ENCODE measurements around the gene DET1.
"Not testable (repeated sequence)": the region's sequence is repeated elsewhere in the genome, so short reads cannot be mapped to it uniquely, and the experiment has no call there.

The DET1 gene

GRCh38 chr15:88539441-88539840, 7.0 kb downstream of the DET1 start:
- no peak for DNase-seq

GRCh38 chr15:88538972-88539371, 7.5 kb downstream of the DET1 start:
- DNase-seq: no peak

GRCh38 chr15:88537591-88538317, 8.7 kb downstream of the DET1 start:
- DNase-seq: no peak

- DNase-seq: no peak
These were observed 10.7 kb downstream of the DET1 start for GRCh38 chr15:88535607-88536313.

GRCh38 chr15:88535100-88535499, 11.4 kb downstream of the DET1 start:
- DNase-seq: no peak

GRCh38 chr15:88533376-88533775, 13.1 kb downstream of the DET1 start:
- no peak for DNase-seq

- DNase-seq: no peak
These were observed 17.4 kb downstream of the DET1 start for GRCh38 chr15:88529021-88529630.

GRCh38 chr15:88526247-88526879, 20.1 kb downstream of the DET1 start:
- no peak for DNase-seq

GRCh38 chr15:88525418-88525817, 21.1 kb downstream of the DET1 start:
- no peak for DNase-seq

- not testable (repeated sequence) for DNase-seq
These were observed 22.4 kb downstream of the DET1 start for GRCh38 chr15:88524094-88524493.

- no peak for DNase-seq
These were observed 27.6 kb downstream of the DET1 start for GRCh38 chr15:88518903-88519302.

- no peak for DNase-seq
These were observed 33.3 kb downstream of the DET1 start for GRCh38 chr15:88513195-88513594.

GRCh38 chr15:88512601-88513000, 33.9 kb downstream of the DET1 start:
- DNase-seq: no peak

- no peak for DNase-seq
These were observed 34.4 kb downstream of the DET1 start for GRCh38 chr15:88512078-88512477.

- no peak for DNase-seq
These were observed 35.3 kb downstream of the DET1 start for GRCh38 chr15:88511161-88511560.

GRCh38 chr15:88509964-88510363, 36.5 kb downstream of the DET1 start:
- no peak for DNase-seq

GRCh38 chr15:88509321-88509720, 37.2 kb downstream of the DET1 start:
- no peak for DNase-seq

GRCh38 chr15:88506628-88507027, 39.9 kb downstream of the DET1 start:
- no peak for DNase-seq

GRCh38 chr15:88505721-88506120, 40.8 kb downstream of the DET1 start:
- no peak for DNase-seq

GRCh38 chr15:88504445-88504844, 42.0 kb downstream of the DET1 start:
- no peak for DNase-seq

GRCh38 chr15:88498996-88499395, 47.5 kb downstream of the DET1 start:
- no peak for DNase-seq

GRCh38 chr15:88497109-88497765, 49.2 kb downstream of the DET1 start:
- DNase-seq: no peak

- no peak for DNase-seq
These were observed 52.6 kb downstream of the DET1 start for GRCh38 chr15:88493844-88494243.

Data from kidney glomerular epithelial cell (primary cell).